K562 (cell line): ENCODE measurements around the gene CTRB2. TPM values are rescaled to one million over a fixed set of nuclear protein-coding genes. Genes with fewer than 3 reads are reported as not detected.

Source experiments
- ATAC-seq: fragments of 200-7000 bp; cut with Tn5 transposase; 3 replicates; pipeline ENCODE4 v1.9.1; 2020; ENCODE audit warnings: moderate library complexity
- BruUV-seq: library from RNA; stranded (reverse); fragments of 400-500 nt; replicated peaks from 2 replicates; lab custom pipeline; 2021; lab: Mats Ljungman, UMichigan
- CTCF ChIA-PET: fragments of 300-600 bp; formaldehyde crosslinking; extraction: SDS; loops from one replicate; lab custom pipeline; 2021; ENCODE audit warnings: low intra/inter-chr PET ratio; lab: Yijun Ruan, JAX
- POLR2A ChIA-PET: fragments of 300-600, 350-650 bp; sonication (Branson Sonifier 250); formaldehyde crosslinking; extraction: SDS; loops from one replicate; lab custom pipeline; 2021; ENCODE audit warnings: antibody characterized with exemption, inconsistent platforms; lab: Yijun Ruan, JAX
- DNase-seq, 4 experiments: peaks; one replicate each; pipeline versions ENCODE4 v3.0.0 to v3.0.0-alpha.2; 2011 to 2018; ENCODE audit warnings: low spot score in 3 of 4, mixed read lengths in 3 of 4; ENCODE audit errors: extremely low read depth in 1 of 4
- FAIRE-seq: peaks from 2 replicates; lab custom pipeline; 2011; peaks lifted over from hg19 to GRCh38; lab: Jason Lieb, UNC
- H2AFZ ChIP-seq: 2 replicates; pipeline ENCODE4 v1.6.0; 2011; ENCODE audit warnings: low read depth, low read length, control low read depth, inconsistent platforms
- H3K27ac ChIP-seq: fragments of 200-600 bp; 3 replicates; pipeline ENCODE4 v1.8.0; 2011; ENCODE audit warnings: low read depth, mild to moderate bottlenecking, control low read depth, inconsistent platforms, low read length, moderate library complexity, mixed read lengths; ENCODE audit errors: extremely low read depth
- H3K27me3 ChIP-seq, 2 experiments: fragments of 300-600 bp in 1 of 2; 2 replicates in 1 of 2; 3 replicates in 1 of 2; pipeline versions ENCODE4 v1.6.0 to v1.8.0; 2011; ENCODE audit warnings: inconsistent platforms in 2 of 2, low read length in 2 of 2, mild to moderate bottlenecking in 1 of 2, mixed read lengths in 1 of 2, moderate library complexity in 1 of 2; ENCODE audit not compliant: control insufficient read depth in 2 of 2, insufficient read depth in 2 of 2
- H3K36me3 ChIP-seq: fragments of 300-600 bp; 3 replicates; pipeline ENCODE4 v1.8.0; 2011; ENCODE audit warnings: mild to moderate bottlenecking, low read length, inconsistent platforms; ENCODE audit not compliant: control insufficient read depth, insufficient read depth
- H3K4me1 ChIP-seq, 2 experiments: fragments of 200-600 bp in 1 of 2; replicated peaks in 1 of 2; 2 replicates in 1 of 2; 3 replicates in 1 of 2; pipeline versions ENCODE4 v1.5.1 to v1.8.0; 2011; ENCODE audit warnings: inconsistent platforms in 2 of 2, low read length in 2 of 2, mild to moderate bottlenecking in 1 of 2, mixed read lengths in 1 of 2, moderate library complexity in 1 of 2; ENCODE audit not compliant: control insufficient read depth in 2 of 2, insufficient read depth in 2 of 2
- H3K4me2 ChIP-seq: 2 replicates; pipeline ENCODE4 v1.6.1; 2011; ENCODE audit warnings: low read length, control low read depth, inconsistent platforms, mixed read lengths; ENCODE audit not compliant: insufficient read depth
- H3K4me3 ChIP-seq: fragments of 200-600 bp; sonication (generic), shearing (Covaris generic); 2 replicates; pipeline ENCODE4 v1.5.1; 2016; ENCODE audit warnings: control low read depth, inconsistent platforms
- H3K79me2 ChIP-seq: fragments of 200-600 bp; 3 replicates; pipeline ENCODE4 v1.8.0; 2011; ENCODE audit warnings: low read length, inconsistent platforms; ENCODE audit not compliant: control insufficient read depth, insufficient read depth
- H3K9ac ChIP-seq, 2 experiments: 2 replicates each; pipeline versions ENCODE4 v1.6.0 to v1.6.1; 2011; ENCODE audit warnings: low read depth in 2 of 2, low read length in 2 of 2, control low read depth in 1 of 2, inconsistent platforms in 1 of 2, mild to moderate bottlenecking in 1 of 2, mixed read lengths in 1 of 2; ENCODE audit not compliant: insufficient read depth in 1 of 2
- H3K9me1 ChIP-seq: one replicate; pipeline ENCODE4 v1.6.0; 2011; ENCODE audit warnings: inconsistent platforms, mild to moderate bottlenecking, low read length, moderate library complexity; ENCODE audit not compliant: control insufficient read depth, insufficient read depth
- H3K9me3 ChIP-seq: replicated peaks from 2 replicates; pipeline ENCODE4 v1.5.1; 2011; ENCODE audit warnings: low read depth, low read length, inconsistent platforms; ENCODE audit not compliant: control insufficient read depth, insufficient read depth
- H4K20me1 ChIP-seq: replicated peaks from 2 replicates; pipeline ENCODE4 v1.6.1; 2011; ENCODE audit warnings: low read length, inconsistent platforms, mixed read lengths; ENCODE audit not compliant: control insufficient read depth, insufficient read depth
- HDAC3 ChIP-seq: fragments of 450-650 bp; IDR thresholded peaks from 2 replicates; pipeline ENCODE4 v1.6.1; 2018; ENCODE audit warnings: borderline replicate concordance, mild to moderate bottlenecking, moderate library complexity; ENCODE audit not compliant: partially characterized antibody
- HDGF ChIP-seq: fragments of 450-650 bp; IDR thresholded peaks from 2 replicates; pipeline ENCODE4 v1.6.1; 2016
- HNRNPUL1 ChIP-seq: fragments of 200-400 bp; formaldehyde crosslinking; IDR thresholded peaks from 2 replicates; pipeline ENCODE4 v1.6.1; 2017; ENCODE audit warnings: low read length
- TSC22D4 ChIP-seq: fragments of 450-650 bp; IDR thresholded peaks from 2 replicates; pipeline ENCODE4 v1.6.1; 2016; ENCODE audit warnings: missing genetic modification characterization, missing biosample characterization, control low read depth
- ZBTB7A ChIP-seq: IDR thresholded peaks from 2 replicates; pipeline ENCODE4 v1.6.1; 2011; ENCODE audit warnings: low read depth, mild to moderate bottlenecking, low read length, moderate library complexity, borderline replicate concordance; ENCODE audit not compliant: control insufficient read depth
- ZFX ChIP-seq: sonication (generic); formaldehyde crosslinking; IDR thresholded peaks from 2 replicates; pipeline ENCODE4 v1.8.0; 2022; ENCODE audit warnings: mild to moderate bottlenecking, missing genetic modification reagents, moderate library complexity
- ZKSCAN8 ChIP-seq: fragments of 200-800 bp; sonication (Bioruptor generic); IDR thresholded peaks from 2 replicates; pipeline ENCODE4 v1.6.1; 2016; ENCODE audit warnings: missing genetic modification characterization, missing compliant biosample characterization
- ZNF57 ChIP-seq: fragments of 450-650 bp; formaldehyde crosslinking; IDR thresholded peaks from 2 replicates; pipeline ENCODE4 v1.4.0; 2020; ENCODE audit warnings: mild to moderate bottlenecking, moderate library complexity
- WGBS: fragments of 100-300 bp; shearing (Covaris generic); methylation state at CpG from one replicate; pipeline ENCODE4 v1.1.6; 2016; ENCODE audit warnings: low coverage, mixed read lengths; ENCODE audit not compliant: insufficient coverage; ENCODE audit errors: missing lambda C conversion rate; 5-methylcytosine and 5-hydroxymethylcytosine counted together
- in situ Hi-C: fragments of 300-500 bp; cut with MboI; formaldehyde crosslinking; loops from 4 replicates; pipeline ENCODE4 v1.15.0; 2018; ENCODE audit warnings: inconsistent platforms, mixed read lengths
- intact Hi-C: fragments of 100-400 bp; cut with micrococcal nuclease; formaldehyde crosslinking; loops from 2 replicates; pipeline ENCODE4 v1.14.2; 2022
- polyA plus RNA-seq, 8 experiments: library from polyadenylated mRNA; depleted of rRNA in 4 of 8; stranded (reverse) in 5 of 8; unstranded in 3 of 8; fragments of >200 nt; fragmentation: Nextera tagmentation in 2 of 8; fragmentation: Illumina TruSeq in 1 of 8; extraction: Ambion mirVana in 2 of 8; extraction: Trizol in 1 of 8; gene quantifications; 2 replicates each; pipeline versions ENCODE4 v1.2.1 to v1.2.3, GENCODE V29; 2011 to 2014; ENCODE audit warnings: inconsistent platforms in 1 of 8, missing spikeins in 1 of 8
- total RNA-seq, 7 experiments: library from RNA; depleted of rRNA in 6 of 7; stranded (reverse); fragments of >200 nt in 6 of 7; fragmentation: Illumina TruSeq in 2 of 7; extraction: Trizol in 2 of 7; gene quantifications; 2 replicates each; pipeline versions ENCODE4 v1.2.1 to v1.2.3, GENCODE V29; 2011 to 2021; ENCODE audit warnings: low replicate concordance in 1 of 7
- TF ChIP-seq, protein P1 (sequence below): fragments of 200-400 bp; formaldehyde crosslinking; IDR thresholded peaks from 2 replicates; pipeline ENCODE4 v1.6.1; 2017; ENCODE audit warnings: mild to moderate bottlenecking, low read depth, low read length, moderate library complexity
- TF ChIP-seq, protein P2 (sequence below): sonication (generic); formaldehyde crosslinking; IDR thresholded peaks from 2 replicates; pipeline ENCODE4 v1.8.0; 2022; ENCODE audit warnings: mild to moderate bottlenecking, missing genetic modification reagents
- TF ChIP-seq, protein P3 (sequence below), 2 experiments: IDR thresholded peaks in 1 of 2; conservative IDR thresholded peaks in 1 of 2; 2 replicates each; pipeline ENCODE4 v1.6.1; 2016; ENCODE audit warnings: low read depth in 2 of 2, mild to moderate bottlenecking in 1 of 2, missing compliant biosample characterization in 1 of 2, missing genetic modification characterization in 1 of 2, moderate library complexity in 1 of 2

CTRB2 gene
- total and polyA plus RNA-seq, 9 of the 15 experiments (the other 6 are each of a cell fraction or from before 2014, with no cell fraction given): 5.1 TPM; not detected in 8

DNA sequence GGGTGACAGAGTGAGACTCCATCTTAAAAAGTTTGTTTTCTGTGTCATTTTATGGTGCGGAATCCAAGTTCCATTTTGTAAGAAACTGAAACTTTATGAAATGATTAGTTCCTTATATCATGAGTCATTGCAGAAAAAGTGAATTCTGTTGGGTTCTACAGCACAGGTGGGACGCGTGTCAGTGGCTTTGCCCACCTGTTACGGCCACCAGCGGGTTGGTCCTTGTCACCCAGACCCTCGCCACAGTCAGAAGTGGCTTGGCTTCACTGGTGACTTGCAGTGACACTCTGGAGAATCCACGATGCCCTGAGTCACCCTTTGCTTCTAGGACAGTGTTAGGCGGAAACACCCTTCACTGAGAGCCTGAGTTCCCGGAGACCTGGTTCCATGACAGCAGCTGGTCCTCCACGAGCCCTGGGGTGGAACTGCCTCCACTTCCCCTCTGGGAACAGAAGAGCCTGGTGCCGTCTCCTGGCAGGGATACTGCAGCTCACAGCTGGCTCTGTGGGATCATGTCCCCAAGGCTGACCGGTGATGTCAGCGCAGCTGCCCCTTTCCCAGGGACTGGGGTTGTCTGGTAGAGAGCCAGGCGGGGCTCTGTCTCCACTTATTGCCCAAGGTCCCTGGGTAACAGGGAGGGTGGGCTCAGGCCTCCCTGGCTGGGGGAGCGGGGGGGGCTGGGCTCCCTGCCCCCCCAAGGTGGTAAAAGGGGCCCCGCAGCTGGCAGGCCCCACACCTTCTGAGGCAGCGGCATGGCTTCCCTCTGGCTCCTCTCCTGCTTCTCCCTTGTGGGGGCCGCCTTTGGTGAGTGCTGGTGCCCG, 11.5 kb upstream of the CTRB2 start, which contains the start of gene CTRB1:
TSS of gene CTRB1 (plus strand) at position 733 of the 821 bp plus-strand sequence. CDS start at position 753, 20 bp downstream.
- BruUV-seq: no TSS peak
- Histone ChIP-seq H3K9ac (0 out of 4 replicates have a peak within 1 kb of the TSS, but pooled peaks of 1 of the 2 experiments have one; percentile 18), H3K27me3 (peaks cover 7% of the 10 kb centered on the region in 2 experiments; a peak in 3 of 5 replicates), H3K4me3 (no peak within 1 kb of the TSS), H3K9me3 (no peaks in the 10 kb centered on the region), H3K9me1 (no peaks in the 10 kb centered on the region), H3K4me1 (peaks cover 0 to 11% of the 10 kb centered on the region in 2 experiments; a peak in 2 of 5 replicates), H3K4me2 (no peak within 1 kb of the TSS; the same call in 1 of the 2 replicates), H3K36me3 (no peaks in the 10 kb centered on the region), H3K27ac (no peak within 1 kb of the TSS), H4K20me1 (no peaks in the 10 kb centered on the region), H3K79me2 (no peaks in the 10 kb centered on the region), H2AFZ (no peak within 1 kb of the TSS)
- ATAC-seq: peak; percentile 13; the same call in 2 of the 3 replicates
- DNase-seq: no peak
- CTCF ChIA-PET: no interaction called here
- 36% methylated on average over 15 of the region's 19 CpGs for WGBS
- FAIRE-seq: no peak
- TF ChIP-seq HNRNPUL1 (no peak), ZBTB7A (no peak), HDGF (no peak), HDAC3 (no peak), ZFX (no peak), TSC22D4 (tag) (no peak), ZNF57 (no peak), ZKSCAN8 (CRISPR knock-in tag) (no peak)
- TF ChIP-seq, protein P1, sequence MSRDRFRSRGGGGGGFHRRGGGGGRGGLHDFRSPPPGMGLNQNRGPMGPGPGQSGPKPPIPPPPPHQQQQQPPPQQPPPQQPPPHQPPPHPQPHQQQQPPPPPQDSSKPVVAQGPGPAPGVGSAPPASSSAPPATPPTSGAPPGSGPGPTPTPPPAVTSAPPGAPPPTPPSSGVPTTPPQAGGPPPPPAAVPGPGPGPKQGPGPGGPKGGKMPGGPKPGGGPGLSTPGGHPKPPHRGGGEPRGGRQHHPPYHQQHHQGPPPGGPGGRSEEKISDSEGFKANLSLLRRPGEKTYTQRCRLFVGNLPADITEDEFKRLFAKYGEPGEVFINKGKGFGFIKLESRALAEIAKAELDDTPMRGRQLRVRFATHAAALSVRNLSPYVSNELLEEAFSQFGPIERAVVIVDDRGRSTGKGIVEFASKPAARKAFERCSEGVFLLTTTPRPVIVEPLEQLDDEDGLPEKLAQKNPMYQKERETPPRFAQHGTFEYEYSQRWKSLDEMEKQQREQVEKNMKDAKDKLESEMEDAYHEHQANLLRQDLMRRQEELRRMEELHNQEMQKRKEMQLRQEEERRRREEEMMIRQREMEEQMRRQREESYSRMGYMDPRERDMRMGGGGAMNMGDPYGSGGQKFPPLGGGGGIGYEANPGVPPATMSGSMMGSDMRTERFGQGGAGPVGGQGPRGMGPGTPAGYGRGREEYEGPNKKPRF: no peak
- TF ChIP-seq, protein P2, sequence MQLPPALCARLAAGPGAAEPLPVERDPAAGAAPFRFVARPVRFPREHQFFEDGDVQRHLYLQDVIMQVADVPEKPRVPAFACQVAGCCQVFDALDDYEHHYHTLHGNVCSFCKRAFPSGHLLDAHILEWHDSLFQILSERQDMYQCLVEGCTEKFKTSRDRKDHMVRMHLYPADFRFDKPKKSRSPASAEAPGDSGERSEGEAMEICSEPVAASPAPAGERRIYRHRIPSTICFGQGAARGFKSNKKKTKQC (CRISPR knock-in tag): no peak
- TF ChIP-seq, protein P3, sequence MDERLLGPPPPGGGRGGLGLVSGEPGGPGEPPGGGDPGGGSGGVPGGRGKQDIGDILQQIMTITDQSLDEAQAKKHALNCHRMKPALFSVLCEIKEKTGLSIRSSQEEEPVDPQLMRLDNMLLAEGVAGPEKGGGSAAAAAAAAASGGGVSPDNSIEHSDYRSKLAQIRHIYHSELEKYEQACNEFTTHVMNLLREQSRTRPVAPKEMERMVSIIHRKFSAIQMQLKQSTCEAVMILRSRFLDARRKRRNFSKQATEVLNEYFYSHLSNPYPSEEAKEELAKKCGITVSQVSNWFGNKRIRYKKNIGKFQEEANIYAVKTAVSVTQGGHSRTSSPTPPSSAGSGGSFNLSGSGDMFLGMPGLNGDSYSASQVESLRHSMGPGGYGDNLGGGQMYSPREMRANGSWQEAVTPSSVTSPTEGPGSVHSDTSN (CRISPR knock-in tag; IDR thresholded peaks at IDR 0.05; ENCODE audit: low read depth): no peak
- TF ChIP-seq, protein P3 (tag; conservative IDR thresholded peaks at IDR 0.05; ENCODE audit: low read depth): no peak
- in situ Hi-C loops: loop anchor here (25.0 kb wide), 1 partner anchor 1969 kb away; the partner anchor contains the start of genes MON1B and SYCE1L
- POLR2A ChIA-PET: interaction anchor here (0.7 to 1.1 kb wide), 2 partner anchors 171 to 368 kb away, joined by 3 read pairs; no protein-coding TSS in a partner anchor
- intact Hi-C loops: no loop called here
